DOHH2 (cell line): Measurements from ENCODE around the gene GARIN1A.

Experiments
- H3F3A ChIP-seq: fragments of 200-600 bp; sonication (generic), shearing (Covaris generic); 2 replicates; pipeline ENCODE4 v1.6.0; 2016; ENCODE audit warnings: antibody characterized with exemption, mild to moderate bottlenecking; ENCODE audit not compliant: control insufficient read depth, insufficient read depth
- H3K27ac ChIP-seq: fragments of 200-600 bp; sonication (generic); 2 replicates; pipeline ENCODE4 v1.5.1; 2014; ENCODE audit warnings: low read depth, mild to moderate bottlenecking, low read length, moderate library complexity
- H3K27me3 ChIP-seq: fragments of 200-600 bp; sonication (generic); 2 replicates; pipeline ENCODE4 v1.6.1; 2014; ENCODE audit warnings: mild to moderate bottlenecking, low read length, mixed read lengths; ENCODE audit not compliant: control insufficient read depth
- H3K36me3 ChIP-seq: fragments of 200-600 bp; sonication (generic); 2 replicates; pipeline ENCODE4 v1.6.1; 2014; ENCODE audit warnings: mild to moderate bottlenecking, low read length, moderate library complexity, mixed read lengths; ENCODE audit not compliant: control insufficient read depth
- H3K4me1 ChIP-seq: fragments of 200-600 bp; sonication (generic); 2 replicates; pipeline ENCODE4 v1.6.1; 2014; ENCODE audit warnings: mild to moderate bottlenecking, low read length, mixed read lengths; ENCODE audit not compliant: control insufficient read depth
- H3K4me2 ChIP-seq: fragments of 200-600 bp; sonication (generic); 2 replicates; pipeline ENCODE4 v1.6.0; 2014; ENCODE audit warnings: mild to moderate bottlenecking, low read length, moderate library complexity
- H3K4me3 ChIP-seq: fragments of 200-600 bp; sonication (generic); 2 replicates; pipeline ENCODE4 v1.5.1; 2014; ENCODE audit warnings: mild to moderate bottlenecking, low read length, mixed read lengths
- H3K79me2 ChIP-seq: fragments of 200-600 bp; sonication (generic); 2 replicates; pipeline ENCODE4 v1.6.1; 2014; ENCODE audit warnings: mild to moderate bottlenecking, low read length, mixed read lengths; ENCODE audit not compliant: control insufficient read depth
- H3K9me2 ChIP-seq: fragments of 200-600 bp; sonication (generic); replicated peaks from 2 replicates; pipeline ENCODE4 v1.6.1; 2014; ENCODE audit warnings: mild to moderate bottlenecking, low read length, mixed read lengths; ENCODE audit not compliant: control insufficient read depth
- H3K9me3 ChIP-seq: fragments of 200-600 bp; sonication (generic); 2 replicates; pipeline ENCODE4 v1.6.1; 2014; ENCODE audit warnings: antibody characterized with exemption, low read length, mixed read lengths; ENCODE audit not compliant: control insufficient read depth, insufficient read depth
- H4K20me1 ChIP-seq: fragments of 200-600 bp; sonication (generic); 2 replicates; pipeline ENCODE4 v1.6.0; 2014; ENCODE audit warnings: low read depth, mild to moderate bottlenecking, antibody characterized with exemption, low read length, moderate library complexity; ENCODE audit not compliant: control insufficient read depth, insufficient read depth
- CTCF ChIP-seq: fragments of 200-600 bp; sonication (generic); IDR thresholded peaks from one replicate; pipeline ENCODE4 v1.5.1; 2014; ENCODE audit warnings: antibody characterized with exemption, mild to moderate bottlenecking, low read depth, low read length; ENCODE audit not compliant: poor library complexity, severe bottlenecking
- EZH2phosphoT487 ChIP-seq: fragments of 200-600 bp; sonication (generic); IDR thresholded peaks from 2 replicates; pipeline ENCODE4 v1.6.1; 2017; ENCODE audit warnings: borderline replicate concordance, mild to moderate bottlenecking, antibody characterized with exemption, low read length, moderate library complexity, mixed read lengths

Gene GARIN1A

GRCh38 chr7:128707752-128708151 lies 35.7 kb downstream of the GARIN1A start:
- Histone ChIP-seq H3K4me1 (no peaks in the 10 kb centered on the region), H3K27ac (no peak overlapping the region), H3K4me3 (no peak overlapping the region)

DNA sequence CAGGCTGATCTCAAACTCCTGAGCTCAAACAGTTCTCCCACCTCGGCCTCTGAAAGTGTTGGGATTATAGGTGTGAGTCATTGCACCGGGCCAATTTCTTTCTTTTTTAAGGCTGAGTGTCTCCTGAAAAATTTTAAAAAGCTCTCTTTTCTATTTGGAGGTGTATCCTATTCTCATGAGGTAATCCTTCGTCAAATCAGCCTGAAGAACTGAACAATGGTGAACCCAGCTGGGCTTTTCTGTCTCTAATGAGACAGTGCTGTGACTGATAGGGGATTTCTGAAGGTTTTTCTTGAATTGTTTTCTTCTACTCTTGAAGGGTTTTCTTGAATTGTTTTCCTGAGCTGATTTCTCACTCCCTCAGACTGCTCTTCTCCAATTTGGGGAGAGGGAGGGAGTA lies 36.1 kb downstream of the GARIN1A start:
- H3K4me2 ChIP-seq, result no peak overlapping the region
- H3K9me3 ChIP-seq, result no peaks in the 10 kb centered on the region
- H3K27me3 ChIP-seq, result peaks cover 16% of the 10 kb centered on the region
- no peaks in the 10 kb centered on the region for H3K79me2 ChIP-seq
- no peak overlapping the region for H3K27ac ChIP-seq
- TF ChIP-seq CTCF (no peak), EZH2phosphoT487 (no peak)
- no peak overlapping the region for H3K4me3 ChIP-seq
- no peaks in the 10 kb centered on the region for H3K9me2 ChIP-seq
- no peaks in the 10 kb centered on the region for H3K36me3 ChIP-seq
- no peaks in the 10 kb centered on the region for H3F3A ChIP-seq
- no peaks in the 10 kb centered on the region for H3K4me1 ChIP-seq
- H4K20me1 ChIP-seq, result no peaks in the 10 kb centered on the region

More at GRCh38 chr7:128707752-128708151, 35.7 kb downstream of the GARIN1A start:
- no peaks in the 10 kb centered on the region for H3K79me2 ChIP-seq
- no peaks in the 10 kb centered on the region for H4K20me1 ChIP-seq
- H3K9me2 ChIP-seq, result no peaks in the 10 kb centered on the region
- TF ChIP-seq EZH2phosphoT487, result no peak
- TF ChIP-seq CTCF, result no peak
- H3K27me3 ChIP-seq, result peaks cover 19% of the 10 kb centered on the region
- no peaks in the 10 kb centered on the region for H3K9me3 ChIP-seq
- H3K4me2 ChIP-seq, result no peak overlapping the region
- H3K36me3 ChIP-seq, result no peaks in the 10 kb centered on the region
- no peaks in the 10 kb centered on the region for H3F3A ChIP-seq

GRCh38 chr7:128708824-128709223 lies 36.7 kb downstream of the GARIN1A start:
- no peaks in the 10 kb centered on the region for H3K9me3 ChIP-seq
- H3K4me3 ChIP-seq, result no peak overlapping the region
- no peaks in the 10 kb centered on the region for H3K4me1 ChIP-seq
- H3K9me2 ChIP-seq, result no peaks in the 10 kb centered on the region
- H3K27ac ChIP-seq, result no peak overlapping the region
- no peaks in the 10 kb centered on the region for H3K36me3 ChIP-seq
- no peaks in the 10 kb centered on the region for H4K20me1 ChIP-seq
- H3K4me2 ChIP-seq, result no peak overlapping the region
- TF ChIP-seq EZH2phosphoT487, result no peak
- TF ChIP-seq CTCF, result no peak
- peaks cover 13% of the 10 kb centered on the region; the same call in 1 of the 2 replicates for H3K27me3 ChIP-seq
- no peaks in the 10 kb centered on the region for H3K79me2 ChIP-seq
- no peaks in the 10 kb centered on the region for H3F3A ChIP-seq

GRCh38 chr7:128710481-128710880 lies 38.4 kb downstream of the GARIN1A start:
- H4K20me1 ChIP-seq, result no peaks in the 10 kb centered on the region

More at GRCh38 chr7:128710481-128710880, 38.4 kb downstream of the GARIN1A start:
- Histone ChIP-seq H3K4me3 (no peak overlapping the region), H3K27me3 (peaks cover 17% of the 10 kb centered on the region), H3K79me2 (no peaks in the 10 kb centered on the region), H3K4me2 (no peak overlapping the region), H3K9me3 (no peaks in the 10 kb centered on the region), H3F3A (no peaks in the 10 kb centered on the region), H3K9me2 (no peaks in the 10 kb centered on the region), H3K36me3 (no peaks in the 10 kb centered on the region), H3K4me1 (no peaks in the 10 kb centered on the region), H3K27ac (no peak overlapping the region)
- TF ChIP-seq CTCF (no peak), EZH2phosphoT487 (no peak)
